Body of pancreas (tissue), 4 donors: ENCODE measurements around the gene PAM. TPM values are rescaled to one million over a fixed set of nuclear protein-coding genes. Genes with fewer than 3 reads are reported as not detected.

ENCODE experiments used
- ATAC-seq: fragments of 150-250 bp; one replicate; pipeline ENCODE4 v1.9.1; 2016
- DNase-seq, 4 donors: peaks; one replicate each; pipeline ENCODE4 v3.0.0-alpha.2; 2019
- H3K27ac ChIP-seq, 4 donors: fragments of 200-600 bp; sonication (generic); 1 replicate in 3 of 4; 2 replicates in 1 of 4; pipeline versions ENCODE4 v1.5.1 to v1.6.1; 2016 to 2019; ENCODE audit warnings: mild to moderate bottlenecking in 1 of 4, mixed read lengths in 1 of 4, moderate library complexity in 1 of 4
- H3K27me3 ChIP-seq, 2 donors: fragments of 200-600 bp; sonication (generic); one replicate each; pipeline ENCODE4 v1.6.0; 2016; ENCODE audit warnings: mild to moderate bottlenecking in 1 of 2
- H3K36me3 ChIP-seq, 2 donors: fragments of 200-600 bp; sonication (generic); replicated peaks in 1 of 2; 2 replicates each; pipeline ENCODE4 v1.5.1; 2016; ENCODE audit warnings: low read depth in 2 of 2; ENCODE audit not compliant: insufficient read depth in 1 of 2
- H3K4me1 ChIP-seq: fragments of 200-600 bp; sonication (generic); one replicate; pipeline ENCODE4 v1.6.0; 2016
- H3K4me3 ChIP-seq, 2 donors: fragments of 200-600 bp; sonication (generic); 1 replicate in 1 of 2; 2 replicates in 1 of 2; pipeline ENCODE4 v1.5.1; 2016 to 2019
- H3K9me3 ChIP-seq, 3 donors: fragments of 200-600 bp; sonication (generic); 1 replicate in 2 of 3; 2 replicates in 1 of 3; pipeline ENCODE4 v1.5.1; 2016
- POLR2A ChIP-seq, 3 donors: fragments of 450-650 bp; IDR thresholded peaks; one replicate each; pipeline ENCODE4 v1.6.1; 2016; ENCODE audit warnings: antibody characterized with exemption in 3 of 3, mild to moderate bottlenecking in 2 of 3
- WGBS, 2 donors: methylation state at CpG; one replicate each; pipeline ENCODE4 v1.1.5; 2017; 5-methylcytosine and 5-hydroxymethylcytosine counted together
- intact Hi-C: fragments of 100-400 bp; cut with DNase I; formaldehyde crosslinking; loops from one replicate; pipeline ENCODE4 v1.15.1; 2023
- total RNA-seq, 2 donors: library from RNA; depleted of rRNA; stranded (reverse); fragments of >200 nt; gene quantifications; one replicate each; pipeline ENCODE4 v1.1.0, GENCODE V29; 2016
- TF ChIP-seq, protein P1 (sequence below), 7 experiments: fragments of 450-650 bp in 4 of 7; fragments of 200-600 bp in 3 of 7; sonication (generic) in 3 of 7; IDR thresholded peaks; one replicate each; pipeline ENCODE4 v1.5.1; 2016 to 2019; ENCODE audit warnings: antibody characterized with exemption in 7 of 7

Gene PAM
- total RNA-seq, 2 donors from 2014 or later: 75.2 to 111 TPM

DNA sequence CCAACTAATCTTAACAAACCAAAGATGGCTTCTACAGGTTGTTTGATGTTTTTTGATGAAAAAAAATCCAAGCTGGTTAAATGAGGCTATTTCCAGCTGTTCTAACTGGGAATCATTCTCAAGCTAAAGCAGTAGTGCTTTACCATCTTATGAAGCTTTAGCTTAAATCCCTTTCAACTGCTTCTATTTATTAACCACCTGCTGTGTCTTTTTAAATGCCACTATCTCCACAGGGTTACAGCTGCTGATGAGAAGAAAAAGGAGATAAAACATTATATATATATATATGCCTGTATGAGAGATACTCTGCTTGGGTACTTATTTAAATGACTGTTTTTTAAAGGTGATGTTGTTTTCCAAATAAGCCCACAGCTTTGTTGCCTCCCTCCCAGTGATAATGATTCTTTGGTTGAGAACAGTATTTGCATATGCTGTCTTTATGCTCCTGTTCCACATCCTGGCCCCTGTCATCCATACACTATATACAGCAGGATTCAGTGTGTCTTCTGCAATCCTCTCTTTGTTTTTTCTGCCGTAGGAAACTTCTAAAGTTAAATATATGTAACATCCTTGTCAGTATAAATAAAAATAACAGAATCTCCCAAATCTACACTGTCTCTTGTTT, 164.0 kb downstream of the PAM start:
- Histone ChIP-seq H3K4me3 (no peak overlapping the region), H3K4me1 (no peaks in the 10 kb centered on the region), H3K36me3 (no peaks in the 10 kb centered on the region), H3K27me3 (no peaks in the 10 kb centered on the region), H3K27ac (no peak overlapping the region), H3K9me3 (no peaks in the 10 kb centered on the region)
- TF ChIP-seq, protein P1, sequence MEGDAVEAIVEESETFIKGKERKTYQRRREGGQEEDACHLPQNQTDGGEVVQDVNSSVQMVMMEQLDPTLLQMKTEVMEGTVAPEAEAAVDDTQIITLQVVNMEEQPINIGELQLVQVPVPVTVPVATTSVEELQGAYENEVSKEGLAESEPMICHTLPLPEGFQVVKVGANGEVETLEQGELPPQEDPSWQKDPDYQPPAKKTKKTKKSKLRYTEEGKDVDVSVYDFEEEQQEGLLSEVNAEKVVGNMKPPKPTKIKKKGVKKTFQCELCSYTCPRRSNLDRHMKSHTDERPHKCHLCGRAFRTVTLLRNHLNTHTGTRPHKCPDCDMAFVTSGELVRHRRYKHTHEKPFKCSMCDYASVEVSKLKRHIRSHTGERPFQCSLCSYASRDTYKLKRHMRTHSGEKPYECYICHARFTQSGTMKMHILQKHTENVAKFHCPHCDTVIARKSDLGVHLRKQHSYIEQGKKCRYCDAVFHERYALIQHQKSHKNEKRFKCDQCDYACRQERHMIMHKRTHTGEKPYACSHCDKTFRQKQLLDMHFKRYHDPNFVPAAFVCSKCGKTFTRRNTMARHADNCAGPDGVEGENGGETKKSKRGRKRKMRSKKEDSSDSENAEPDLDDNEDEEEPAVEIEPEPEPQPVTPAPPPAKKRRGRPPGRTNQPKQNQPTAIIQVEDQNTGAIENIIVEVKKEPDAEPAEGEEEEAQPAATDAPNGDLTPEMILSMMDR (IDR thresholded peaks at IDR 0.05): no peak
- no peak for TF ChIP-seq POLR2A (IDR thresholded peaks at IDR 0.05)
- 87 to 91% methylated on average over 1 of the region's 1 CpG for WGBS, 2 donors
- ATAC-seq (no peak), DNase-seq (no peak)
- intact Hi-C loops: no loop called here

DNA sequence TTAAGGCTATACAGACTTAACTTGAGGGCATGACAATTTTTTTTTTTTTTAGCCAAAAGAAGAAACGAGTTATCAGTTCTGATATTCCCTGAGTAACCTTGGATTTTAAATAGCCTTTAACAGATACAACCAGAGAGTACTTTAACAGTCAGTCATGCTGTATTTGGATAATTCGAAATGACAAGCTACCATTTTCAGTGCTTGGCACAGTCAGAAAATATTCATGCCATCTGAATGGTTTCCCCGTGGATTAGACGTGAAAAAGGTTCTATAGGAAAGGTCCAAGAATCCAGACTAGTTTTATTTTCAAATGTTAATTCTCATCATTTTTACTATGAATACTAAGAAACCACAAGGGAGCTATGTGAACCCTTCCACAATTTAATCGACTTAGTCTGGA, 165.7 kb downstream of the PAM start:
- no peaks in the 10 kb centered on the region for H3K4me1 ChIP-seq
- ATAC-seq: no peak
- intact Hi-C loops: no loop called here
- no peaks in the 10 kb centered on the region for H3K9me3 ChIP-seq
- DNase-seq: no peak
- no peak overlapping the region for H3K27ac ChIP-seq
- H3K4me3 ChIP-seq: no peak overlapping the region
- 81 to 84% methylated on average over 5 of the region's 5 CpGs for WGBS, 2 donors
- no peaks in the 10 kb centered on the region for H3K36me3 ChIP-seq
- no peak for TF ChIP-seq POLR2A (IDR thresholded peaks at IDR 0.05)
- TF ChIP-seq, protein P1 (IDR thresholded peaks at IDR 0.05): no peak
- H3K27me3 ChIP-seq: no peaks in the 10 kb centered on the region

DNA sequence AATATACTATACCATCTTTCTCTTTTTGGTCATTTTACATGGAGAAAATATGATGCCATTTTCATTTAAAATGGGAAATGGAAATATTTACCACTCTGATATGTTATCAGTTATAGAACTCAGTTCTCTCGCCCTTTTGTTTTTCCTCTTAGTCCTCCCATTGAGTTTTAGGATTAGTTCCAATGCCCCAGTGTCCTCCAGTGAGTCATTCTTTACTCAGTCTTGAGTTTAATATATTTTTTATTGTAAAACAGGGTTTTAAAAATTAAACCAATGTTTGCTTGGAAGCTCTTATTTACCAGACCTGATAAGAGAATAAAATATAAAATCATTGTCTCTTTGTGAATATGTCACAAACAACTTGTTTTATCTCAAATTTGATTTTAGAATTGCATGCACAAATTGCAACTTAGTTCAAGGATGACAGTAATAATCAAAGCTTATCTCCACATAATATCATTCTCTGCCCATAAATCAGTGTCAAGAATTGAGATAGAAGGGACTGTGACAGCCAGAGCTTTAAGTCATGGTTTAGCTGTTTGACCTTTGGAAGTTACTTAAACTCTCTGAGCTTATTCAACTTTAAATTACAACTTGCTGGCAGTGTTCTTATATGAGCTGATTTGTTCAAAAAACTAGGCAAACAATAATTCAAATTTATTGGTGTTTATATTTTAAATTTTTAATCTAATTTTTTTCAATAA, 166.4 kb downstream of the PAM start:
- no peaks in the 10 kb centered on the region for H3K36me3 ChIP-seq
- H3K27ac ChIP-seq: no peak overlapping the region
- H3K4me1 ChIP-seq: no peaks in the 10 kb centered on the region
- DNase-seq: no peak
- H3K4me3 ChIP-seq: no peak overlapping the region
- no peak for TF ChIP-seq POLR2A (IDR thresholded peaks at IDR 0.05)
- TF ChIP-seq, protein P1 (IDR thresholded peaks at IDR 0.05): no peak
- intact Hi-C loops: no loop called here
- H3K9me3 ChIP-seq: no peaks in the 10 kb centered on the region
- no peaks in the 10 kb centered on the region for H3K27me3 ChIP-seq
- 28 to 47% methylated on average over 1 of the region's 1 CpG for WGBS, 2 donors
- ATAC-seq: no peak

DNA sequence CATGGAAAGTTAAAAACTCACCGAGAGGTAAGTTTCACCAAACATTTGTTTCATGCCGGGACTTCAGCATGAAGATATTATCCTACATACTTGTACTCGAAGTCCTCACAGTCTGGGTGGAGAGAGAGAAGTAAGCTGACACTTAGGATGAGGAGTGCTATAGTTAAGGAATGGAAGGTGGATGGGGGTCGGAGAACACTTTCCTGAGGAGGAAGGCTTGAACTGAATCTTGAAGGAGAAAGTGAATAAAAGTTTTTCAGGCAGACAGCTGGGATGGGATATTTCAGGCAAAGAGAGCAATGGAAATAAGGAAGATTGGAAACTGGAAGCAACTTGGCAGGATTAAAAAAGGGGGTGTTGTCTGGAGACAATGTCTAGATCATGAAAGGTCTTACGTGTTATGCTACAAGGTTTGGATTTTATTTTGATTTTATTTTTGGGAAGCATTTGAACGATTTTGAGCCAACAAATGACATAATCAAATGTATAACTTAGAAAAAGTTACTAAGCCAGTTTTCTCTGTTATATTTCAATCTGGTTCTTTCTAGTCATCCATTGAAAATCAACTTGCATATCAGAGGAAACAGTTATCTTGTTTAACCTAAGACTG, 167.1 kb downstream of the PAM start:
- TF ChIP-seq, protein P1 (IDR thresholded peaks at IDR 0.05): no peak
- no peak for TF ChIP-seq POLR2A (IDR thresholded peaks at IDR 0.05)
- no peak for ATAC-seq
- Histone ChIP-seq H3K9me3 (no peaks in the 10 kb centered on the region), H3K4me3 (no peak overlapping the region), H3K27me3 (no peaks in the 10 kb centered on the region), H3K27ac (no peak overlapping the region), H3K4me1 (no peaks in the 10 kb centered on the region), H3K36me3 (peaks cover 0 to 5% of the 10 kb centered on the region in 2 donors)
- DNase-seq: no peak
- 81 to 83% methylated on average over 6 of the region's 6 CpGs for WGBS, 2 donors
- intact Hi-C loops: no loop called here
